HG03064 (cell line): ENCODE results near the gene MFRP.

ENCODE experiments used
- ATAC-seq: cut with Tn5 transposase; IDR thresholded peaks from one replicate; pipeline ENCODE4 v1.9.1; 2021; ENCODE audit warnings: low read depth; ENCODE audit not compliant: unreplicated experiment

MFRP gene

DNA sequence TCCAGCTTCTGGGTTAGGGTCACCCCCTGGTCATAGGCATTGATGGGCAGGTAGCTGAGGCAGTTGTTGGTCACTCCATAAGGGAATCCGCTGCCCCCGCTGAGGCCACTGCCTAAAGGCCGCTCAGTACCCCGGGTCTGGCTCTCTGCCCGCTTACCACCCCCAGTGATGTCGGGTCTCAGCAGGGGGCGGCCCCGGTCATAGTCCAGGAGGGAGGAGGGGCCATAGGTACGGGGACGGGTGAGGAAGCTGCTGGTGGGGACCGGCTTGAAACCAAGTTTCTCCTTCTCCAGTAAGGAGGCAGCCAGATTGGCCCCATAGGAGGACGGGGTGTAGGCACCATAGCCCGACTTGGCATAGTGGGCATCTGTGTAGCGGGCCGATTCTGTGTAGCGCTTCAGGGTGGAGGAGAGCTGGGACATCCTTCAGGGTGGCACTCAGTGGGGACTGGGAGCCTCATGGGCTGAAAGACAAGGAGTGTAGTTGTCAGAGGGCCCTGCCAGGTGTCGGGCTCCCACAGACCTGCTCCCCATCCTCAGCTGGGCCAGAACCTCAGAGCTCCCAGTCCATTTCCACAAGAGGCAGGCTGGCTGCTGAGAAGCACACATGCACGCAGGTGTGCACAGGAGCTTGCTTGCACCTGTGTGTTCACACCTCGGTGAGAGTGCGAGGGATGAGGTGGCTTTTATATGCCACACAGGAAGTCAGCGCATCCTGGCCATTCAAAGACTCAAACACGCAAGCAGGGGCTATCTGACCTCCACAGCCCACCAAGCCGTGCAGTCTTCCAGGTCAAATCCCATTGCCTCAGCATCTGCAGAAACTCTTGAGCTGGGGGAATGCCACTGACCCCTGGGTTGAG lies 26.8 kb upstream of the MFRP start:
- no peak for ATAC-seq

DNA sequence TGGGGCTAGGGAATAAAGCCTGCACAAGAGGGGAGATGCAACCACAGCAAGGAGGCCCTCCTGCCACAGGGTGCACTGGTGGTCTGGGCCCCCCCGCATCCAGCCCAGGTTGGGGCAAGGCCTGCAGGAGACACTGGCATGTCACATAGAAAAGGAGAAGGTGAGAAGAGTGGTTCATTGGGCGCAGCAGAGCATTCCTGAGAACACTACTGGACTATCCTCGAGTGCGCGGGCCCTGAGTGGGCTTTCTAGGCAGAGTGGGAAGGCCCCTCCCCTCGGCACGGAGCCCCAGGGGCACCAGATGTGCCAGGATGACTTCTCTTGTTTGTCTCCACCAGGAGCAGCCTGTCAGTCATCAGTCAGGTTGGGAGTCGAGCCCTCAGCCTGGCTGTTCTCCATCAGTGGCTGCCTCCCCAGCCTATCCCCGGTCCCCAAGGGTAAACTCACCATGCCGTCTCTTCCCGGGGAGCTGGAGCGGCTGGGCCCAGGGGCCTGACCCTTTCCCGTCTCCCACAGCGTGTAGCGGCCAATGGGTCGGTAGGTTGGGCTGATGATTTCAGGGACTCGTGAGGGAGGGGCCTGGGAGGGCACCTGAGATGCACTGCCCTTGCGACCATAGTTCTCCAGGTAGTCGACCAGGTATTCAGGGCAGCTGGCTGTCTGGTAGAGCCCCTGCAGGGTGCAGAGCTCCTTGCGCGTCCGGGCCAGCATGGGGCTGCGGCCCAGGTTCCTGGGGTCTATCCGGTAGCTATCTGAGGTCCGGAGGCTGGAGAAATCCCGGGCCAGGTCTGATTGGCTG lies 26.0 kb upstream of the MFRP start:
- ATAC-seq = no peak

DNA sequence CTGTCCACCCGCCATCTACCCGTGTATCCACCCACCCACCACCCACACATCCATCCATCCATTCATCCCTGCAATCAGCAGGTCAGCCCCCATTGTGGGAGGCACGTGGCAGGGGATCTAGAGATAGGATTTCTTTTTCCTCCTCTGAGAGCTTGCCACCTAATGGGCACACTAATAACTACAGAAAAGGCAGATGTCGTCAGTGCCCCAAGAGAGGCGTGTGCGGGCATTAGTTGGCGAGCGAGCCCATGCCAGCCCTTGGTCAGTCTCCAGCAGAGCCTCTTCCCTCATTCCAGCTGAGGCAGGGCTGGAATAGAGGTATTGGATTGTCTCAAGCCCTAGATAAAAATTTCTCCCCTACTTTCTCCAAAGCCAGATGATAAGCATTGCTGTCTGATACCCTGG lies 25.3 kb upstream of the MFRP start:
- no peak for ATAC-seq

DNA sequence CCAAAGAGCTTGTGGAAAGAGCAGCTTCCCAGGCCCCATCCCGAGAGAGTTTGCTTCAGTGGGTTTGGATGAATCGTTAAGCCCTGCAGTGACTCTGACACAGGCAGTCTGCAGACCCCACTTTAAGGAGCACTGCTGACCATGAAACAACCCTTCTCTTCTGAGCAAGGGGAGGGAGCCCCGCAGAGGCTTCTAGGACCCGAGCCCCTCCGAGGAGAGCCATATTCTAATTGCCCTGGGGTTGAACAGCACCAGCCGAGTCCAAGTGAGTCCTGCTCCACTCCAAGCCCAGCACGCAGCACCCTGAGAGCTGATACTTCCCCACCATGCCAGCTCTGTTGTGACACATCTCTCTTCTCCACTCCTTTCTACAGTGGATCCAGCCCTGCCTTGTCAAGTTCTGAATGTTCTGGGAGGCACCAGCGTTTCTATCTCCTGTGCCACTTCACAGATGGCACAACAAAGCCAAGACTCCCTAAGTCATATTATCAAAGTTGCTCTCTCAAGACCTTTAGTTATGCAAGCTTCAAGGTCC lies 24.6 kb upstream of the MFRP start:
- ATAC-seq = no peak

DNA sequence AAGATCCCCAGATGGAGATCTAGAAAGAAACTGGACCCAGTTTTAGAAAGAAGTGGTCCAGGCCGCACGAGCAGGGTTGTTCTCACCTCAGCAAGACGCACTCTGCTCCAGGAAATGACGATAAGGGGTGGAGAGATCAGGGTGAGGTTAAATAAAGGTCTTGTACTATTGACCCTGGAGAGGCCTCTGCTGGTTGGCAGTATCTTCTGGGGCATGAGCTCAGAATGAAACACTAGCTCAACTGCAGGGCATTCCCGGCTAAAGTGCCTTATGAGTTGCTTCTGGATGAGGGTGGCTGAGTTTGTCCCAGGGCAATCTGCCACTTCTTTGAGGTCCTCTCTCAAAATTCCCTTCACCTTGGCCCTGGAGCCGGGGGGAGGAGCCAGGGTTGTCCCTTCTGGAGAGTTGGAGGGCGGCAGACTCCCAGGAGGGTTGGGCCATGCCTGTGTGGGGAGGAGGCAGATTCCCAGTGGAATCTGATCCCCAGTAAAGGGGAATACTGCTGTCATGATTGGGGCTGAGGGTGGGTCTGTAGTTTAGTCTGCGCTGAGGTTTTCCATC lies 24.1 kb upstream of the MFRP start:
- no peak for ATAC-seq

DNA sequence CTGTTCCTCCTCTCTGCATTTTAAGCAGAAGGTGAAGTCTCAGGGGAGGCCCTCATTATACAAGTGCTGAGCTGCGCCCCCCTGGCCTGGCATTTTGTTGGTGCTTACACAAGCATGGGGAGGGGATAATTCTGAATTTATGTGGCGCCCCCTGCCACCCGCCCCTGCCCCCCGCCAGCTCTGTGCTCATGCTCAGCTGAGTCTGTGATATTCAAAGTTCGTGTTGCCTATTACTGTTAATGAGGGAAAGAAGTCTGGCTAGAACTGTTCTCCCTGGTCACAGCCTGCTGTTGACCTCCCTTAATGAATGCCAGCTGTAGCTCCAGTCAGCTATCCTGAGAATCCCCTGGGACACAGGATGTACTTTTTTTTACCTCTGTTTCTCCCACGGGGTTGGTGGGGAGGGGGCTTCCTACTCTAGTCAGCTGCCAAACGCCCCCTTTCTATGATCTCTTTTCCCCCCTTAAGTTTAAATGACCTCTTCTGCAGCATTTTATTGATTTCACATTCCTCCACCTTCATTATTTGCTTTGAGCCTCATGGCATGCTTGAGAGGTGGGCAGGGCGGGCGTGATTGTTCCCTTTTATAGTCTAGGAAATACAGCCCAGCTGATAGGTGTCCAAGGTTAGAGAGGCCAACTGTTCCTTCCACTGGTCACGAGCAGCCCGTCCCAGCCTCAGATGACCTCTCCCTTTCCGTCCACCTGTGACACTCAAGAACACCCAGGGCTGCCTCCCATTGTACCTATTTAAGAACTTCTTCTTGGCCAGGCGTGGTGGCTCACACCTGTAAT lies 22.8 kb upstream of the MFRP start:
- ATAC-seq = no peak

DNA sequence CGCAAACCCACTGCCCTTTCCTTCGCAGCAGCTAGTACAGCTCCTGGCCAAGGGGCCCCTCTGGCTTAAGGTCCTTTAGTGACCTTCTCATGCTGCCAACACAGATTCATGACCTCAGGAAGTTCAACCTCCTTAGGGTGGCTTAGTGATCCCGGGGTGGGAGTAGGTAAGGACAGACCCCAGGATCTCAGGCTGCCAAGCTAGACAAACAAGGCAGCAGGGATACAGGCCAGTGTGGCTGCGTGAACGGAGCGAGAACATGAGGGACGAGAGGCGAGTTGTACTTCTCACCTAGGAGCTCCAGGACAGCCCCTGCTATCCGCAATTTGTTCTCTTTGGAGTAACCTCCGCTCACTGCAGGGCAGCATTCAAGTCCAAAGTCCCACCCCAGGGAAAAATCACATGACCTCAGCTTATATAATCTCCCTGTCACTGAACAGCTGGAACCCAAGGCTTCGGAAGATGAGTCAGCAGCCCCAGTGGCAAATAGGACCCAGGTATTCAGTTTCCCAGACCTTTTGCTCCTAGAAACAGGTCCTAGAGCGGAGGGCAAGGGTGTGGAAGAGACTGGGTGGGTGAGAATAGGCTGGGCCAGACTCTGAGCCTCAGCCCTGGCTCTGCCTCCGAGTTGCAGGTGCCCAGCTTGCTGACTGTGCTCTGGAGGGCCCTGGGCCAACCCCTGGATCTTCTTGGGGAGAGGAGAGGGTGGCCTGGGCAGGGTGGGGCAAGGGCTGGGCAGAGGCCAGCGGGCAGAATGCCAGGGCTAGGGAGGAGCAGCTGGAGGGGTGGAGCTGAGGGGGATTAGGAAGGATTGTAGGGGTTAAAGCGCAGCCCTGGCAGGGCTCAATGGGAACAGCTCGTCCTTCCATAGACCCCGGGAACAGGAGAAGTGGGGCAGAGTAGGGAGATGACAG lies 21.9 kb upstream of the MFRP start:
- ATAC-seq = no peak

DNA sequence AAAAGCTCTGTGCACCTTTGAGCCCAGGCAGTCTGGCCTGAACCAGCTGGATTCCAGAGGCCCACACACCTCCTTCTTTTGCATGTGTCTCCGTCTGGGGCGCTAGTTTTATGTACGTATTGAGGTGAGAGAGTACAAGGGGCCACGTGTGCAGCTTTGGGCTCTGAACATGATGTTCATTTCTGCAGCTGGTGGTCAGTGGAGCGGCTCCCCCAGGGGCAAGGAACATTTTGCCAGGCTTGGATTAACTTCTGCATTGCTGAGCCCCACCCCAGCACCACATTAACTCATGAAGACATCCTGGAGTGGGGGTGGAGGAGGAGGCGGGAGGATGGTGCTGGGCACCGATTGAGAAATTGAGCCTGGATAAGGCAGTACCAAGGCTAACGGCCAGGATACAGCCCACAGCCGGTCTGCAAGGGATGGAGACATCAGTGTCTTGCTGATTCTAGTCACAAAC lies 21.2 kb upstream of the MFRP start:
- ATAC-seq = no peak

DNA sequence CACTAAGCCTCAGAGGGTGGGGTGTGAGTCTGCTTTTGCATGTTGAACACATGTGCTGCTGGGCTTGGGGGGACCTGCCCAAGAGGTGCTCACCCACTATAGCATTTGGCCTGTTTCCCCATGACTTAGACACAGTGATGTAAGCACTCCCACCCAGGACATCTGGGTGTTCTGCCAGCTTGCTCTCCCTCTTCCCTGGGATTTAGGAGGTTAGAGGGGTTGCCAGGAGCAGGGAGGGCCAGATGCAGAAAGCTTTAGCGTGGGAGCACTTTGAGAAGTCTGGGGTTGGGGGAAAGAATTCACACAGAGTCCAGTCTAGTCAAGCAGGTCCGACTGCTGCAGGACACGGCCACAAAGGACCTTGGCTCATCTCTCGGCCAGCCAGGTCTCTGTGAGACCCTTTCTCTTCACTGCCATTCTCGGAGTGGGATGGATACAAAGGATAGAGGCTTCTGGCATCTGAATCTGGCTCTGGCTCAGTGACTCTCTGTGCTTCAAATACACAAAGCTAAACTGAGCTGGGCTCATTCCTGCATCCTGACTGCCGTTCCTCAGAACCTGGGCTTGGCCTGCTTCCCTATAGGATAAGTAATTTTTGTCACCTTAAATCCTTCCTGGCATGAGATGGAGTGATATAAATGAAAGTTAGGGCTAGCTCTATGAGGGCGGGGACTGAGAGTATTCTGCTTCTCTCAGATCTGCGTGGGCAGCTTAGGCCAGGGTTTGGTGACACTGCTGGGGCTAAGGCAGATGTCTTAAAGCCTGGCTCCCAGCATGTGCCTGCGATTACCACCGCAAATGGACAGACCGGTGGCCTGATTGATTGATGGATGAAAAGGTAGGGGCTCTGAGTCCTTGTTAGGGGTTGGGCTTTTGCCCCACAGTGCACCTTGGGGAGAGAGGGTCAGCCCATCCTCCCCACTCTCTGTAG lies 20.4 kb upstream of the MFRP start:
- no peak for ATAC-seq

DNA sequence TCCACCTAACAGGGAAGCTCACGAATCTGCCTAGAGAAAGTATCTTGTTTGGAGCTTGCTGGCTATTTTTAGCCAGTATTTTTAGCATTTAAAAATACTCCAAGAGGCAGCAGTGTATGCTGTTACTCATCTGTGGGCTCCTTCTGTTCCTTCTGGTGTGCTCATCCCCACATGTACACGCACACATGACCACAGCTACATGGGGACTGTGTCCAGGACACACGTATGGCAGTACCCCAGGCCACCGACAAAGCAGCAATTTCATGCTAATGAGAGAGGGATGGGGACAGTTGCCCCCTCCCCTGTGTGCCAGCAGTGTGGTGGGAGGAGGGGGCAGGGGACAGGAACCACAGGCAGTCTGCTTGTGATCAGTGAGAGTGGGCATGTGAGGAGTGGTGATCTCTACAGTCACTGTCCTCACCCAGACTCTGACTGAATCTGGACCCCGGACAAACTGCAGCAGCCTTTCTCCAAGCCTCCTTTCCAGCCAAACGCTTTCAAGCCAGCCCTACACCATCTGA lies 18.6 kb upstream of the MFRP start:
- no peak for ATAC-seq

DNA sequence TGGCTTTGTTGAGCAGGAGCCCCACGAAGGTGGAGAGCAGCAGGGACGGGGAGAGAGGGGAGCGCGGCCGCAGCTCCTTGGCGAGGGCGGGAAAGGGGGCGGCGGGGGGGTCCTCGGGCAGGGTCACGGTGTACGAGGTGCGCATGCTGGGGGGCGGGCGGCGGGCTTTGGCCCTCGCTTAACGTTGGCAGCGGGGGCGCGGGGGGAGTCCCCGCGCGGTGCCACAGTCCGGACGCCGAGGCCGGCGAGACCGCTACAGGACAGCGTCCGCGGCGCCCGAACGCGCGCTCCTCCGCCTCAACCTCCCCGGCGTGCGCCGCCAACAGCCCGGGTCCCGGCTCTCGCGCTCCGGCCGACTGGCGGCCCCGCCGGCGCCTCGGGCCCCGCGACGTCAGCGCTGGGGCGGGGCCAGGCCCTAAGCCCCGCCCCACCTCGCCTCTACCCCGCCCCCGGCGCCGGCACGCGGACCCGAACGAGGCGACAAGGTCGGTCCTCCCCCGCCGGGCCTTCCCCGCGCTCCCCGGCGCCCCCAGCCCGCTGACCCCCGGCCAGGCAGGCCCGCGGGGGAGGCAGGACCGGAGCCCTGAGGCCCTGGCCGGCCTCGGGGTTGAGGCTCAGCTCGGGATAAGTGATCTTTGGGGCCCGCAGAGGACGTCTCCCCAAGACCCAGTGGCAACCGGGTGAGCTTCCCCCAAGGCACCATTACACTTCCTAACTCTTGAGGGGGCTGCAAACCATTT lies 17.5 kb upstream of the MFRP start:
- ATAC-seq = no peak

DNA sequence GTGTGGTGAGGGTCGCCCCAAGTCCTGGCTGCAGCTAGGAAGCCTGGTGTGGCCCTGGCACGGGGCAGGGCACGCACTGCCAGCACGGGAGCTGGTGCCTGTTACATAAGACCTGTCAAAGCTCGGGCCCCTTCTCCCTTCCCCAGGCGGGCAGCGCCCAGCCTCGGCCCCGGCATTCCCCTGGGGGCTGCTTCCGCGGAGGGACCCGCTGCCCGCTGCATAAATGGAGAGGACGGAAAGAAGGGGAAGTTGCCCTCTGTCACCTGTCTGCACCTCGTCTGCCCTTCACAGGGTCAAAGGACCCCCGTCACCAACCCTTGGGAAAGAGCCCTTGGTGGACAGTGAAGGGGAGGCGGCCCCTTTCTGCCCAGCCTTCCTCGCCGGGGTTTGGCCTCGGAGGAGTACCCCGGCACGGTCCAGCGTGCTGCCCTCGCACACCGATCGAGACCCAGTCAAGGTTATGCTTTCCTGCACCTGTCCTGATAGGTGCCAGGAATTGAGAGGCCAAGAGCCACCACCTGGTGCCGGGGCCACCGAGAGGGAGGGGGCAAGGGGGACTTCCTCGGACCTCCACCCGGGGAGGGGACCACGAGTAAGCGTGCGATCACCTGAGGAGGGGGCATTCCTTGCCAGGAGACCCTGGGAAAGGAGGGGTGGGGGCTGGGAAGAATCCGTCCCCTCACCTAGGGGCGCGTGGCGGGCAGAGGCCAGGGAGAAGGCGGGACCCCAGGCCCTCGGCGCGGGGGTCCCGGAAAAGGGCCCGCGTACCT lies 16.8 kb upstream of the MFRP start:
- ATAC-seq = no peak

DNA sequence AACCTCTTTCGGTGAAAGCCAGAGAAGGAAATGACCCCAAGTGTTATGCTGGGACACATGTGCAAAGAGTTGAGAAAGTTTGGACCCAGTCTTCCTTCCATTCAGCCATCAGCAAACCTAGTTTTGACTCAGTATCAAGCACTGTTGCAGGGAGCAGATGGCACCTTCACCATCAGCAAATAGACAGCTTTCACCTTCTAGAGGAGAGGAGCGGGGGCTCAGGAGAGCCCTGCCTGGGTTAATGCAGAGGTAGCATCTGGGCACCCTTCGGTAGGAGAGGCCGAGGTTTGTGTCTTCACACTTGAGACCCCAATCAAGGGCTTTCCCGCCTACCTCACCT lies 16.2 kb upstream of the MFRP start:
- ATAC-seq = no peak

DNA sequence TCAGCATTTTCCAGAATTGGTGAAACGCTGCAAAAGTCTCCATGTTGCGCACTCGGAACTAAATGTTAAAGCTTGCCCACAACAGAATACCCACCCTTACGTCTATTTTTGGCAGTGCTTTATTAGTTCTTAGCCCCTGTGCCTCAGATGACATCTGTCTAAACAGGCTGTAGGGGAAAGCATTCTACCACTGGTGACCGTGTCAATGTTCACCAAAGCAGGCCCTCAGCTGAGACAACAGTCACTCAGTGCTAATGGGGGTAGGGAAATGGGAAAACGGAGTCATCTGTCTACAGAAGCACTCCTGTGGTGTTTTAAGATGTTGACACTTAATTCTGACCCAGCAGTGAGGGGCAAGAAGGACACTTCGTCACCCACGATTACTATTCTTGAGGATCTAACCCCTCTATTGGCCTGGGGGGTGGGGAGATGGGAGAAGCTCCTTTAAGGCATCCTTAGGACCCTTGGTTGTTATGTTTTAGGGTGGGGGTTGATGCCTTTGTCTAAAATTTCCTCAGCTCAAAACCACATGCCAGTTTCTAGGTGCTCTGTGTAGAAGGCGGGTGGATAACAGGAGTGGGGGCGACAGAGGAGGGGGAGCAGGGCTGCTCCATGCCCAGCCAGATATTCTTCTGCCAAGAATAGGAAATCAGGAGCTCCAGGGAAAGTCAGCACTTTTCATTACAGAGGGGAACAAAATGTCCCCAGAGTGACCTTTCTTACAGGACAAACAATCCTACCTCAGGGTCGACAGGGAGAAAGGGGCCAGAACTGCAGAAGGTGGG lies 15.6 kb upstream of the MFRP start:
- no peak for ATAC-seq

DNA sequence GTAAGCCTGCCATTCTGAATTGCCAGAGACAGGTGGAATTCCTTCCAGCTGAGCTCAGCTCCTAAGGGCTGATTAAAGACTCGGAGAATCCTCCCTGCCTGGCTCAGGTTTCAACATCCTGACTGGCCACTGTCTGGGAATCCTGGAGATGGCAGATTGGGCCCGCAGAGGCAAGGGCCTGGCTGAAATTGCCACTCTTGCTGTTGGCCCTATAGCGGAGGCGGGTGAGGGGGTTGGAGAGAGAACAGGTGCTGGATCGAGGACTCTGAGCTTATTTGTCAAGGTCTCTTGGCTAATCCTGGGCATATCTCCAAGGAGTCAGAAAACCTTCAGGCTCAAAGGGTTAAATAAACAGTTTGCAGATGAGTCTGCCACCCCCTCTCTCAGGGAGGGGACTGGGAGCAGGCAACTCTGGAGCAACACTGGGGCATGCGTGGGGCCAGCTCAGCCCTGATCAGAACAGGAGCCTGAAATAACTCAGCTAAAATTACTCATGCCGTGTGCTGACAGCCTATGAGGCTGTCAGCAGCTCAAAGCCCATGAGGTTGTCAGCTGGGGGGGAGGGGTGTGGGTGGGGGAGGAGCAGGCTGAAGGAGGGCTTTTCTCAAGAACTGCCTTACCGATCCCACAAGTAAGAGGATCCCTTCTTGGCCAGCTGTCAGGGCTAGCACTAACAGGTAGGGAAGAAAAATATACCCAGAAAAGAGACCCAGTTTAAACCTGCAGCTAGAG lies 14.7 kb upstream of the MFRP start:
- no peak for ATAC-seq
